Measurements from ENCODE around the gene PLEKHG1. TPM values are rescaled to one million over a fixed set of nuclear protein-coding genes. Genes with fewer than 3 reads are reported as not detected.

The PLEKHG1 gene
- total and polyA plus RNA-seq, 7 donors, result 1.3 to 10.6 (median 4.2) TPM

GRCh38 chr6:150586850-150587359, 12.8 kb upstream of the PLEKHG1 start:
- DNase-seq (no peak), ATAC-seq (no peak)
- H3K4me3 ChIP-seq, result no peak overlapping the region
- intact Hi-C loops (cut with DNase I), result no loop called here
- no peak overlapping the region for H3K27ac ChIP-seq
- no peaks in the 10 kb centered on the region for H3K36me3 ChIP-seq (ENCODE audit: insufficient read depth in 1 of 2, low read depth in 1 of 2)
- WGBS, 3 donors, result 73 to 80% (median 77%) methylated on average over 12 of the region's 12 CpGs
- H3K4me1 ChIP-seq, result no peaks in the 10 kb centered on the region
- peaks cover 0 to 2% (median 0%) of the 10 kb centered on the region in 3 donors for H3K27me3 ChIP-seq (ENCODE audit: insufficient read depth in 3 of 3, low read length in 2 of 3)
- TF ChIP-seq CTCF (IDR thresholded peaks at IDR 0.05), result no peak
- H3K9me3 ChIP-seq, result no peaks in the 10 kb centered on the region

- DNase-seq, result no peak
- intact Hi-C loops (cut with DNase I), result no loop called here
- H3K27ac ChIP-seq, result no peak overlapping the region
- no peak overlapping the region for H3K4me3 ChIP-seq
- peaks cover 0 to 2% (median 0%) of the 10 kb centered on the region in 3 donors for H3K27me3 ChIP-seq (ENCODE audit: insufficient read depth in 3 of 3, low read length in 2 of 3)
- H3K36me3 ChIP-seq (ENCODE audit: insufficient read depth in 1 of 2, low read depth in 1 of 2), result no peaks in the 10 kb centered on the region
- ATAC-seq, result no peak
- H3K9me3 ChIP-seq, result no peaks in the 10 kb centered on the region
- WGBS, 3 donors, result 47 to 96% (median 76%) methylated on average over 4 of the region's 4 CpGs
- TF ChIP-seq CTCF (IDR thresholded peaks at IDR 0.05), result no peak
- H3K4me1 ChIP-seq, result no peaks in the 10 kb centered on the region
Observed at GRCh38 chr6:150587637-150588036, 12.0 kb upstream of the PLEKHG1 start.

GRCh38 chr6:150588888-150589499, 10.7 kb upstream of the PLEKHG1 start:
- no peaks in the 10 kb centered on the region for H3K4me1 ChIP-seq
- no peaks in the 10 kb centered on the region for H3K9me3 ChIP-seq
- H3K4me3 ChIP-seq, result no peak overlapping the region
- no peak for ATAC-seq
- no peak overlapping the region for H3K27ac ChIP-seq
- WGBS, 3 donors, result 71 to 90% (median 78%) methylated on average over 9 of the region's 9 CpGs
- no peak for DNase-seq
- no peaks in the 10 kb centered on the region for H3K36me3 ChIP-seq (ENCODE audit: insufficient read depth in 1 of 2, low read depth in 1 of 2)
- intact Hi-C loops (cut with DNase I), result no loop called here
- peaks cover 0 to 2% (median 0%) of the 10 kb centered on the region in 3 donors for H3K27me3 ChIP-seq (ENCODE audit: insufficient read depth in 3 of 3, low read length in 2 of 3)
- TF ChIP-seq CTCF (IDR thresholded peaks at IDR 0.05), result no peak

- intact Hi-C loops (cut with DNase I), result no loop called here
- H3K27me3 ChIP-seq (ENCODE audit: insufficient read depth in 3 of 3, low read length in 2 of 3), result peaks cover 0 to 2% (median 2%) of the 10 kb centered on the region in 3 donors
- no peaks in the 10 kb centered on the region for H3K4me1 ChIP-seq
- DNase-seq, result no peak
- H3K9me3 ChIP-seq, result no peaks in the 10 kb centered on the region
- no peak overlapping the region for H3K27ac ChIP-seq
- no peak for TF ChIP-seq CTCF (IDR thresholded peaks at IDR 0.05)
- ATAC-seq, result no peak
- no peak overlapping the region for H3K4me3 ChIP-seq
- H3K36me3 ChIP-seq (ENCODE audit: insufficient read depth in 1 of 2, low read depth in 1 of 2), result no peaks in the 10 kb centered on the region
Observed at GRCh38 chr6:150589852-150590251, 9.8 kb upstream of the PLEKHG1 start.

GRCh38 chr6:150590446-150590845, 9.2 kb upstream of the PLEKHG1 start:
- Histone ChIP-seq H3K4me3 (no peak overlapping the region), H3K4me1 (no peaks in the 10 kb centered on the region), H3K27me3 (ENCODE audit: insufficient read depth in 3 of 3, low read length in 2 of 3) (peaks cover 0 to 2% (median 2%) of the 10 kb centered on the region in 3 donors), H3K36me3 (ENCODE audit: insufficient read depth in 1 of 2, low read depth in 1 of 2) (no peaks in the 10 kb centered on the region), H3K9me3 (no peaks in the 10 kb centered on the region), H3K27ac (no peak overlapping the region)
- intact Hi-C loops (cut with DNase I), result no loop called here
- no peak for TF ChIP-seq CTCF (IDR thresholded peaks at IDR 0.05)
- WGBS, 3 donors, result 91 to 94% (median 92%) methylated on average over 3 of the region's 3 CpGs
- DNase-seq, result no peak
- ATAC-seq, result no peak

Measured in psoas muscle (tissue), 8 donors.